GM12864 (cell line): ENCODE results near the gene BCKDHB.

Experiments used
- DNase-seq: peaks from one replicate; pipeline ENCODE4 v3.0.0-alpha.2; 2011; ENCODE audit warnings: low read depth
- H3K4me3 ChIP-seq: 2 replicates; pipeline ENCODE4 v1.5.1; 2011; ENCODE audit warnings: mild to moderate bottlenecking, low read depth, low read length, control low read depth
- TF ChIP-seq, protein P1 (sequence below): IDR thresholded peaks from 2 replicates; pipeline ENCODE4 v1.5.1; 2011; ENCODE audit warnings: low read depth, mild to moderate bottlenecking, moderate library complexity, low read length, control low read depth, inconsistent platforms; ENCODE audit errors: missing control alignments

The BCKDHB gene

GRCh38 chr6:80245043-80245442 lies 138.6 kb downstream of the BCKDHB start:
- DNase-seq, result no peak
- H3K4me3 ChIP-seq, result no peak overlapping the region
- TF ChIP-seq, protein P1, sequence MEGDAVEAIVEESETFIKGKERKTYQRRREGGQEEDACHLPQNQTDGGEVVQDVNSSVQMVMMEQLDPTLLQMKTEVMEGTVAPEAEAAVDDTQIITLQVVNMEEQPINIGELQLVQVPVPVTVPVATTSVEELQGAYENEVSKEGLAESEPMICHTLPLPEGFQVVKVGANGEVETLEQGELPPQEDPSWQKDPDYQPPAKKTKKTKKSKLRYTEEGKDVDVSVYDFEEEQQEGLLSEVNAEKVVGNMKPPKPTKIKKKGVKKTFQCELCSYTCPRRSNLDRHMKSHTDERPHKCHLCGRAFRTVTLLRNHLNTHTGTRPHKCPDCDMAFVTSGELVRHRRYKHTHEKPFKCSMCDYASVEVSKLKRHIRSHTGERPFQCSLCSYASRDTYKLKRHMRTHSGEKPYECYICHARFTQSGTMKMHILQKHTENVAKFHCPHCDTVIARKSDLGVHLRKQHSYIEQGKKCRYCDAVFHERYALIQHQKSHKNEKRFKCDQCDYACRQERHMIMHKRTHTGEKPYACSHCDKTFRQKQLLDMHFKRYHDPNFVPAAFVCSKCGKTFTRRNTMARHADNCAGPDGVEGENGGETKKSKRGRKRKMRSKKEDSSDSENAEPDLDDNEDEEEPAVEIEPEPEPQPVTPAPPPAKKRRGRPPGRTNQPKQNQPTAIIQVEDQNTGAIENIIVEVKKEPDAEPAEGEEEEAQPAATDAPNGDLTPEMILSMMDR, result no peak

DNA sequence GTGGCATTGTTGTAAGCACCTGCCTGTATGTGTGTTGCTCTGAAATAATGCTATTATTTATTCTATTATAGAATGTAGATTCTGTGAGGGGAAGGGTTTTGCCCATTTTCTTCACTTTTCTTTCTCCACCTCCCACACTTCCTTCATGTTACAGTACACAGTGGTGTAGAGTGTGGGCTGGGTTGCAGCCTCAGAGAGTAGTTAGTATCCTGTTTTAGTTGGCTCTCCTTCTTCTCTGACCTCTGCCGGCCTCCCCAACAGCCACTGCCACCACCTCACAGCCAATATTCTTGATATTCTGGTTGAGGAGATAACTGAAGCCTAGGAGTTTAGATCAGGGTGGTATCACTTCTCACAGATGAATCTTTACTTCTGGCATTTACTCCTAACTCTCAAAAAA lies 143.4 kb downstream of the BCKDHB start:
- TF ChIP-seq, protein P1, result no peak
- no peak overlapping the region for H3K4me3 ChIP-seq
- DNase-seq, result no peak

DNA sequence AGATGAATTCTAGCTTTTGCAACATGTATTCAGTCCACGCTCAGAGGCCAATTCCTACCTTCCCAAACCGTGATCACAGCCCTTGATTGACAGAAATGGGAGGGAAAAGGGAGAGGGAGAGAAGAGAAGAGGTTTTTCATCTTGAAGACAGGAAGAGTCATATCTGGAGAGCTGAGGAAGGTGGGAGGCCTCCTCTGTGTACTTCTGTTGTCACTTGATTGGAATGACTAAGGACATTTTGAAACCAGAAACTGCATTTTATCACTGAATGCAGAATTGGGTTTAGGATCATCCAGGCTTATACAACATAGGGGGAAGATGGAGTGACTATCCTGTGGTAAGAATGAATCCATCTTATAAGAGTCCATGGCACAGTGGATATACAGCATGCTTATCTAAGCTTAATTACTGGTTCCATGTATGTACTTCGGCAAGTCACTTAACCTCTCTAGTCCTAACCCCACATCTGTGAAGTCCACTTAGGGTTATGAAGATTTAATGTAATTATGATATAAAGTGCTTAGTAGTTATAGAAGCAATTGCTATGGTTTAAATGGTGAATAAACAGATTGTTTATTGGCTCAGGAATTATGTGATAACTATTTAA lies 144.0 kb downstream of the BCKDHB start:
- H3K4me3 ChIP-seq, result no peak overlapping the region
- DNase-seq, result no peak
- TF ChIP-seq, protein P1, result no peak

DNA sequence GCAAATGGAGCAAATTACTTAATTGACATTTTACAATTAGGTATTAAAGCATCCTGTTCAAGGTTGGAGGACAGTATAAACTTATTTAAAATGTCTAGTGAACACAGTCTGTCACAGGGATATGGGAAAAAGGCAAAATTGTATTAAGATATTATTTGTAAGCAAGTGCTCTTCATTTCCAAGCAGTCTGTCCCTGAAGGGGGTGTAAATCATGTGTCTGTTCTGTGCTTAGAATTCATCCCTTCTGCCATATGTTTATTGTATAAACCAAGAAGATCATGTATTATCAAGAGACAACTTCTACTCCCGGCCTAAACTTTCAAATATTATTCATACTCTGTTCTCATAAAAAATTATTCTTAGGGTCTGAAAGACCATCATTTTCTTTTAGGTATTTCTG lies 144.8 kb downstream of the BCKDHB start:
- no peak for DNase-seq
- no peak overlapping the region for H3K4me3 ChIP-seq
- TF ChIP-seq, protein P1, result no peak

- no peak overlapping the region for H3K4me3 ChIP-seq
- TF ChIP-seq, protein P1, result no peak
- DNase-seq, result no peak
These were observed 148.2 kb downstream of the BCKDHB start for GRCh38 chr6:80254716-80255115.

- H3K4me3 ChIP-seq, result no peak overlapping the region
- TF ChIP-seq, protein P1, result no peak
- no peak for DNase-seq
These were observed 150.2 kb downstream of the BCKDHB start for GRCh38 chr6:80256691-80257090.

- no peak overlapping the region for H3K4me3 ChIP-seq
- TF ChIP-seq, protein P1, result no peak
- DNase-seq, result no peak
These were observed 152.6 kb downstream of the BCKDHB start for GRCh38 chr6:80259118-80259517.
